ENCODE data around the gene ZNRF4. TPM values are rescaled to one million over a fixed set of nuclear protein-coding genes. Genes with fewer than 3 reads are reported as not detected.
"Not testable (repeated sequence)": the region's sequence is repeated elsewhere in the genome, so short reads cannot be mapped to it uniquely, and the experiment has no call there.

ZNRF4 gene
- total RNA-seq (2022) (not detected in 2 replicates), Bru-seq, nascent RNA (not detected), BruChase-seq, experiment 1, labeled RNA remaining after a 6-hour chase (not detected), BruChase-seq, experiment 2, labeled RNA remaining after a 2-hour chase (not detected)
- long read RNA-seq = 0 reads

DNA sequence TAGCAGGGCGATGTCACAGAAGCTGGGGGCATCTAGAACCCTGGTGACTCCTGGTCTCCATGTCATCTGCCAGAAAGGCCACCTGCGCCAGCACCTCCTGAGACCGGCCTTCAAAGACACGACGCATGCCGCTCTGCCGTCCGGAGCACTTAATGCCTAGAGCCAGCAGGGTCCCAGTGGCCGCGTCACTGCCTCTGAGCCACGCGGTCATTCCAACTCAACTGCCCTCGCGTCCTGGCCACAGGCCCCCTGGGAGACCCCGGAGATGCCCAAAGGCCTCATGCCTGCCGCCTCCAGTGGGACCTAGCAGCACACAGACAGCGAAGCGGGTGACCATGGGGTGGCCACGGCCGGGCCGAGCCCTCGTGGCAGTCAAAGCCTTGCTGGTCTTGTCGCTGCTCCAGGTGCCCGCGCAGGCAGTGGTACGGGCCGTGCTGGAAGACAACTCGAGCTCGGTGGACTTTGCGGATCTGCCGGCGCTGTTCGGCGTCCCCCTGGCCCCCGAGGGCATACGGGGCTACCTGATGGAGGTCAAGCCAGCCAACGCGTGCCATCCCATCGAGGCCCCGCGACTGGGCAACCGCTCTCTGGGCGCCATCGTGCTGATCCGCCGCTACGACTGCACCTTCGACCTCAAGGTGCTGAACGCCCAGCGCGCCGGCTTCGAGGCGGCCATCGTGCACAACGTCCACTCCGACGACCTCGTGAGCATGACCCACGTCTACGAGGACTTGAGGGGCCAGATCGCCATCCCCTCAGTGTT is at the start of gene ZNRF4:
TSS of gene ZNRF4 (plus strand) at position 51 of the 763 bp plus-strand sequence. CDS start at position 126, 75 bp downstream.
- no peaks in the 10 kb centered on the region for H3K4me1 Mint-ChIP-seq (ENCODE audit: low read depth, unreplicated experiment)
- no peak for DNase-seq
- CTCF ChIA-PET = no interaction called here
- H3K27ac Mint-ChIP-seq (ENCODE audit: unreplicated experiment) = no peak within 1 kb of the TSS
- no peaks in the 10 kb centered on the region for H3K9me3 Mint-ChIP-seq (ENCODE audit: low read depth, unreplicated experiment)
- peaks cover 4% of the 10 kb centered on the region for H3K36me3 Mint-ChIP-seq (ENCODE audit: insufficient read depth, unreplicated experiment)
- H3K27me3 Mint-ChIP-seq (ENCODE audit: unreplicated experiment) = peaks cover 48% of the 10 kb centered on the region
- H3K4me3 Mint-ChIP-seq (ENCODE audit: low read depth, unreplicated experiment) = no peak within 1 kb of the TSS
- BruUV-seq (replicated peaks) = no TSS peak
- intact Hi-C loops (cut with micrococcal nuclease; ENCODE audit: unreplicated experiment) = no loop called here
- TF ChIP-seq, protein P1, sequence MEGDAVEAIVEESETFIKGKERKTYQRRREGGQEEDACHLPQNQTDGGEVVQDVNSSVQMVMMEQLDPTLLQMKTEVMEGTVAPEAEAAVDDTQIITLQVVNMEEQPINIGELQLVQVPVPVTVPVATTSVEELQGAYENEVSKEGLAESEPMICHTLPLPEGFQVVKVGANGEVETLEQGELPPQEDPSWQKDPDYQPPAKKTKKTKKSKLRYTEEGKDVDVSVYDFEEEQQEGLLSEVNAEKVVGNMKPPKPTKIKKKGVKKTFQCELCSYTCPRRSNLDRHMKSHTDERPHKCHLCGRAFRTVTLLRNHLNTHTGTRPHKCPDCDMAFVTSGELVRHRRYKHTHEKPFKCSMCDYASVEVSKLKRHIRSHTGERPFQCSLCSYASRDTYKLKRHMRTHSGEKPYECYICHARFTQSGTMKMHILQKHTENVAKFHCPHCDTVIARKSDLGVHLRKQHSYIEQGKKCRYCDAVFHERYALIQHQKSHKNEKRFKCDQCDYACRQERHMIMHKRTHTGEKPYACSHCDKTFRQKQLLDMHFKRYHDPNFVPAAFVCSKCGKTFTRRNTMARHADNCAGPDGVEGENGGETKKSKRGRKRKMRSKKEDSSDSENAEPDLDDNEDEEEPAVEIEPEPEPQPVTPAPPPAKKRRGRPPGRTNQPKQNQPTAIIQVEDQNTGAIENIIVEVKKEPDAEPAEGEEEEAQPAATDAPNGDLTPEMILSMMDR (IDR thresholded peaks at IDR 0.05; ENCODE audit: unreplicated experiment) = no peak

DNA sequence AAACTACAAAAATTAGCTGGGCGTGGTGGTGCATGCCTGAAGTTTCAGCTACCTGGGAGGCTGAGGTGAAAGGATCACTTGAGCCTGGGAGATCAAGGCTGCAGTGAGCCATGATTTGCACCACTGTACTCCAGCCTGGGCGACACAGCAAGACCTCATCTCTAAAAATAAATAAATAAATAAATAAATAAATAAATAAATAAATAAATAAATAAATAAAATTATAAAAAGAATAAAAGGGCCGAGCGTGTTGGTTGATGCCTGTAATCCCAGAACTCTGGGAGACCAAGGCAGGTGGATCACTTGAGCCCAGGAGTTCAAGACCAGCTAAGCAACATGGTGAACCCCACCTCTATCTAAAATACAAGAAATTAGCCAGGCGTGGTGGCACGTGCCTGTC is 49.0 kb upstream of the ZNRF4 start:
- H3K36me3 Mint-ChIP-seq (ENCODE audit: insufficient read depth, unreplicated experiment); H3K27ac Mint-ChIP-seq (ENCODE audit: unreplicated experiment); intact Hi-C loops (cut with micrococcal nuclease; ENCODE audit: unreplicated experiment); DNase-seq; H3K9me3 Mint-ChIP-seq (ENCODE audit: low read depth, unreplicated experiment); BruUV-seq (replicated peaks); H3K4me3 Mint-ChIP-seq (ENCODE audit: low read depth, unreplicated experiment); H3K4me1 Mint-ChIP-seq (ENCODE audit: low read depth, unreplicated experiment): not testable (repeated sequence)
- CTCF ChIA-PET = interaction anchor here (0.6 kb wide), 1 partner anchor 412 kb away, joined by 4 read pairs; no protein-coding TSS in a partner anchor
- peaks cover 60% of the 10 kb centered on the region for H3K27me3 Mint-ChIP-seq (ENCODE audit: unreplicated experiment)

- Mint-ChIP-seq H3K36me3 (ENCODE audit: insufficient read depth, unreplicated experiment) (no peaks in the 10 kb centered on the region), H3K27me3 (ENCODE audit: unreplicated experiment) (peaks cover 53% of the 10 kb centered on the region), H3K4me3 (ENCODE audit: low read depth, unreplicated experiment) (no peak overlapping the region), H3K27ac (ENCODE audit: unreplicated experiment) (no peak overlapping the region), H3K4me1 (ENCODE audit: low read depth, unreplicated experiment) (no peaks in the 10 kb centered on the region), H3K9me3 (ENCODE audit: low read depth, unreplicated experiment) (peaks cover 3% of the 10 kb centered on the region)
- TF ChIP-seq, protein P1 (IDR thresholded peaks at IDR 0.05; ENCODE audit: unreplicated experiment) = no peak
- DNase-seq = no peak
- CTCF ChIA-PET = no interaction called here
- intact Hi-C loops (cut with micrococcal nuclease; ENCODE audit: unreplicated experiment) = no loop called here
- BruUV-seq (replicated peaks) = no TSS peak
These were observed 48.4 kb upstream of the ZNRF4 start for GRCh38 chr19:5406816-5407215.

GRCh38 chr19:5407356-5407755 is 47.9 kb upstream of the ZNRF4 start:
- Mint-ChIP-seq H3K4me3 (ENCODE audit: low read depth, unreplicated experiment) (no peak overlapping the region), H3K9me3 (ENCODE audit: low read depth, unreplicated experiment) (peaks cover 3% of the 10 kb centered on the region), H3K27ac (ENCODE audit: unreplicated experiment) (no peak overlapping the region), H3K4me1 (ENCODE audit: low read depth, unreplicated experiment) (no peaks in the 10 kb centered on the region), H3K36me3 (ENCODE audit: insufficient read depth, unreplicated experiment) (no peaks in the 10 kb centered on the region), H3K27me3 (ENCODE audit: unreplicated experiment) (peaks cover 50% of the 10 kb centered on the region)
- BruUV-seq (replicated peaks) = no TSS peak
- CTCF ChIA-PET = no interaction called here
- DNase-seq = peak; percentile 5
- intact Hi-C loops (cut with micrococcal nuclease; ENCODE audit: unreplicated experiment) = no loop called here
- TF ChIP-seq, protein P1 (IDR thresholded peaks at IDR 0.05; ENCODE audit: unreplicated experiment) = no peak

All from Calu3 (cell line).